AG09319 (cell line): ENCODE data around the gene DIAPH2.

Experiments used
- DNase-seq: peaks from one replicate; pipeline ENCODE4 v3.0.0-alpha.2; 2010; ENCODE audit warnings: low read depth; ENCODE audit errors: extremely low read depth
- TF ChIP-seq, protein P1 (sequence below): IDR thresholded peaks from 2 replicates; pipeline ENCODE4 v1.5.1; 2011; ENCODE audit warnings: low read depth, mild to moderate bottlenecking, inconsistent platforms, low read length, moderate library complexity

DIAPH2 gene

DNA sequence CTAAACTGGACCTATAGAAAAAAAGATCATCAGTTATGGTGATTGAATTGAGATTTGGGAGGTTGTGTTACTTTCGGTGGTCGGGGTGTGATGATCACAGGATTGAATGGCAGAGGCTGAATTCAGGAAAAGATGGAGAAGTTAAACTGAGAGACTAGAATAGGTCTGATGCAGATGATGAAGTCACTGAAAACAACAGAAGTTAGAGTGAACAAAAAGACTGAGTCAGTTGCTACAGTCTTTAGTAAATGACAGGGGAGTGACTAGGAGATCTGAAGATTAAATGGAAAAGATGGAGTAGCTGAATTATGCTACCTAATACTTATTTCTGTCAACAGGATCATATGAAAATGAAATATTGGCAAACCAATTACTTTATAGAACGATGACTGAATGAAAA lies 362.2 kb downstream of the DIAPH2 start:
- DNase-seq = no peak
- TF ChIP-seq, protein P1, sequence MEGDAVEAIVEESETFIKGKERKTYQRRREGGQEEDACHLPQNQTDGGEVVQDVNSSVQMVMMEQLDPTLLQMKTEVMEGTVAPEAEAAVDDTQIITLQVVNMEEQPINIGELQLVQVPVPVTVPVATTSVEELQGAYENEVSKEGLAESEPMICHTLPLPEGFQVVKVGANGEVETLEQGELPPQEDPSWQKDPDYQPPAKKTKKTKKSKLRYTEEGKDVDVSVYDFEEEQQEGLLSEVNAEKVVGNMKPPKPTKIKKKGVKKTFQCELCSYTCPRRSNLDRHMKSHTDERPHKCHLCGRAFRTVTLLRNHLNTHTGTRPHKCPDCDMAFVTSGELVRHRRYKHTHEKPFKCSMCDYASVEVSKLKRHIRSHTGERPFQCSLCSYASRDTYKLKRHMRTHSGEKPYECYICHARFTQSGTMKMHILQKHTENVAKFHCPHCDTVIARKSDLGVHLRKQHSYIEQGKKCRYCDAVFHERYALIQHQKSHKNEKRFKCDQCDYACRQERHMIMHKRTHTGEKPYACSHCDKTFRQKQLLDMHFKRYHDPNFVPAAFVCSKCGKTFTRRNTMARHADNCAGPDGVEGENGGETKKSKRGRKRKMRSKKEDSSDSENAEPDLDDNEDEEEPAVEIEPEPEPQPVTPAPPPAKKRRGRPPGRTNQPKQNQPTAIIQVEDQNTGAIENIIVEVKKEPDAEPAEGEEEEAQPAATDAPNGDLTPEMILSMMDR = no peak

DNA sequence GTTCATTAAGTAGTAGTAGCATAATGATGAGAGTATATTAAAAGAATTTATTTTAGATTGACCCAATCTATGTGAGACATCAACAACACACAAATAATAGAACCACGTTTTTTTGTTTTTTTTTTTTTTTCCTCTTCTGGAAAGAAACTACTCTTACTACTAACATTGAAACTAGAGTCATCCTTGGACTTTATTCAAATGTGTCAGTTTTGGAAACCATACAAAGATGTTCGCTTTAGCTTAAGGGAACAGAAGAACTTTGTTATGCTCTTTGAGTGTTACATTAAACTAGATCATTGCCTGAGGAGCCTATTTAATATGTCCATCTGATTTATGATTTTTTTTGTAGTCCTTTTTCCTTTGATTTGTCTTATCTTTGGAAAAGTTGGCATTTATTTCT lies 365.8 kb downstream of the DIAPH2 start:
- no peak for DNase-seq
- TF ChIP-seq, protein P1 = no peak

GRCh38 chrX:97057349-97057909 lies 372.8 kb downstream of the DIAPH2 start:
- TF ChIP-seq, protein P1 = no peak
- no peak for DNase-seq

- no peak for DNase-seq
- TF ChIP-seq, protein P1 = no peak
Measured at GRCh38 chrX:97060020-97060419, 375.4 kb downstream of the DIAPH2 start.

DNA sequence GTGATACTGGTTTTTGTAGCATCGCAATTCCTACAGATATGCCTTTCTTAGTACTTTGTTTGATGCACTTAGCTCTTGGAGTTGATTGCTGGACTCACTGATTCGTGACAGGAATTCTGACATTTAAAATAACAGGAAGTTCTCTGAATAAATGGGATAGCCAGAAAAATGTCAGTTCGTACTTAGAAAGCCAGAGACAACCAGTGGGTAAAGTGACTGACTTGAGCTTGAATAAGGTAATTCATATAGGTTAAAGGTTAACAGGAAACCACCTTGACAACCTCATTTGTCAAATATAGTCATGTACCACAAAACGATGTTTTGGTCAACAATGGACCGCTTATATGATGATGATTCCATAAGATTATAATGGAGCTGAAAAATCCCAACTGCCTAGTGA lies 380.4 kb downstream of the DIAPH2 start:
- TF ChIP-seq, protein P1 = no peak
- DNase-seq = no peak

GRCh38 chrX:97065973-97066372 lies 381.3 kb downstream of the DIAPH2 start:
- TF ChIP-seq, protein P1 = no peak
- DNase-seq = no peak

DNA sequence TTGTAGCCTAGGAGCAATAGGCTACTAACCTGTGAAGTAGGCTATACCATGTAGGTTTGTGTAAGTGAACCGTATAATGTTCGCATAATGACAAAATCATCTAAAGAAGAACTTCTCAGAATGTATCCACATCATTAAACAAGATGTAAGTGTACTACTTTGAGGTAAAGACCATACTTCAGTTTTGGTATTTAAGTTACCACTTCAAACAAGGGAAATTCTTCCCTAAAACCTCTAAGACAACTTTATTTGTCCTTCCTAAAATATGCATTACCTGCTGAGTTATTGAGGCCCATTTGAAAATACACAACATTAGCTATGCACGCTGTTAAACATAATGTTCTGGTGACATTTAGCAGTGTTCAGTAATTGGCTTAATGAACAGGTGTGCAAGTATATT lies 381.7 kb downstream of the DIAPH2 start:
- TF ChIP-seq, protein P1 = no peak
- no peak for DNase-seq
